Right lobe of liver (tissue), 4 donors: ENCODE data around the gene TMOD1.

Experiments
- POLR2A ChIP-seq: fragments of 450-650 bp; IDR thresholded peaks from one replicate; pipeline ENCODE4 v1.6.1; 2017; ENCODE audit warnings: antibody characterized with exemption, mild to moderate bottlenecking
- TF ChIP-seq, protein P1 (sequence below), 4 donors: fragments of 200-600 bp in 3 of 4; fragments of 450-650 bp in 1 of 4; IDR thresholded peaks; one replicate each; pipeline versions ENCODE4 v1.5.1 to v1.8.0; 2016 to 2022; ENCODE audit warnings: antibody characterized with exemption in 4 of 4, mild to moderate bottlenecking in 2 of 4
- donor health status: DM: no; HTN: no; CAD: no.
- donor health status: DM: no; HTN: no; CAD: no.
- donor health status: DM: no; HTN: yes; CAD: no.

DNA sequence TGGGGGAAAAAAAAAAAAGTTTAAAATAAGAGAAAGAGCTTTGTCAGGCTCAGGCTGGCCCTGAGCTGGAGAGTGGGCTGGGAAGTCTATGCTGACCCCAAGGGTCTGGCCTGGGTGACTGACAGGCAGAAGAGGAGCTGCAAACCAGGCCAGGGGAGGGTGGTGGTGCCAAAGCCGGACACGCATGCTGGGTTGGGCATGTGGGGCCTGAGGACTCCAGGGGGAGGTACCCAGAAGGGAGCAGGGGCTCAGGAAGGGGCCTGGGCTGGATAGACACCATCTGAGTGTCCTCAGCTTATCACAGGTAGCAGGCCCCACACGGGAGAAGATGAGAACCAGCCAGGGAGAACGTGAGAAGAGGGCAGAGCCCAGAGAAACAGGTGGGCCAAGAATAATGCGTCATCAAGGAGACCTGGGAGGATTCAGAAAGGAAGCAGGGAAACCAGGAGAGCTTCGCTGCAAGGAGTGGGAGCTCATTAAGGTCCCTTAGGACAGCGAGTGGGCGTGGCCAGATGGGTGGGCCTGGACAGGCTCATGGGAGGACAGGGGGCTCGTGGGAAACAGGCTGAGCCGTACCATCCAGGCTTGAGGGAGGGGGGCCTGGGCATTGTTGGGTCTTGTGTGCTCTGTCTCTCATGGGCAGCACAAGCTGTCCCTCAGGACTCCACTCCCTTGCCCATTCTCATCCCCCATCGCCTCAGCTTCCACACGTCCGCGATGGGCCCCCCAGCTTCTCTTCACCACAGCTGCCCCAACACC lies 16.0 kb downstream of the TMOD1 start:
- TF ChIP-seq POLR2A = no peak
- TF ChIP-seq, protein P1, sequence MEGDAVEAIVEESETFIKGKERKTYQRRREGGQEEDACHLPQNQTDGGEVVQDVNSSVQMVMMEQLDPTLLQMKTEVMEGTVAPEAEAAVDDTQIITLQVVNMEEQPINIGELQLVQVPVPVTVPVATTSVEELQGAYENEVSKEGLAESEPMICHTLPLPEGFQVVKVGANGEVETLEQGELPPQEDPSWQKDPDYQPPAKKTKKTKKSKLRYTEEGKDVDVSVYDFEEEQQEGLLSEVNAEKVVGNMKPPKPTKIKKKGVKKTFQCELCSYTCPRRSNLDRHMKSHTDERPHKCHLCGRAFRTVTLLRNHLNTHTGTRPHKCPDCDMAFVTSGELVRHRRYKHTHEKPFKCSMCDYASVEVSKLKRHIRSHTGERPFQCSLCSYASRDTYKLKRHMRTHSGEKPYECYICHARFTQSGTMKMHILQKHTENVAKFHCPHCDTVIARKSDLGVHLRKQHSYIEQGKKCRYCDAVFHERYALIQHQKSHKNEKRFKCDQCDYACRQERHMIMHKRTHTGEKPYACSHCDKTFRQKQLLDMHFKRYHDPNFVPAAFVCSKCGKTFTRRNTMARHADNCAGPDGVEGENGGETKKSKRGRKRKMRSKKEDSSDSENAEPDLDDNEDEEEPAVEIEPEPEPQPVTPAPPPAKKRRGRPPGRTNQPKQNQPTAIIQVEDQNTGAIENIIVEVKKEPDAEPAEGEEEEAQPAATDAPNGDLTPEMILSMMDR (IDR thresholded peaks at IDR 0.05) = no peak
